GM13977 (cell line): ENCODE measurements around the gene ST7.

Source experiments
- DNase-seq: peaks from one replicate; pipeline ENCODE4 v3.0.0; 2012; ENCODE audit warnings: low spot score
- in situ Hi-C: fragments of 300-500 bp; cut with MboI; formaldehyde crosslinking; loops from one replicate; pipeline ENCODE4 v1.12.0; 2022; ENCODE audit warnings: low sequenced_read_pairs, low pct_unique_long_range_greater_than_20kb, mixed read lengths, inconsistent platforms; ENCODE audit not compliant: unreplicated experiment
- TF ChIP-seq, protein P1 (sequence below): IDR thresholded peaks from 2 replicates; pipeline ENCODE4 v1.5.1; 2012; ENCODE audit warnings: mild to moderate bottlenecking, control low read depth; ENCODE audit not compliant: insufficient read depth; ENCODE audit errors: extremely low read depth, missing control alignments

The ST7 gene

DNA sequence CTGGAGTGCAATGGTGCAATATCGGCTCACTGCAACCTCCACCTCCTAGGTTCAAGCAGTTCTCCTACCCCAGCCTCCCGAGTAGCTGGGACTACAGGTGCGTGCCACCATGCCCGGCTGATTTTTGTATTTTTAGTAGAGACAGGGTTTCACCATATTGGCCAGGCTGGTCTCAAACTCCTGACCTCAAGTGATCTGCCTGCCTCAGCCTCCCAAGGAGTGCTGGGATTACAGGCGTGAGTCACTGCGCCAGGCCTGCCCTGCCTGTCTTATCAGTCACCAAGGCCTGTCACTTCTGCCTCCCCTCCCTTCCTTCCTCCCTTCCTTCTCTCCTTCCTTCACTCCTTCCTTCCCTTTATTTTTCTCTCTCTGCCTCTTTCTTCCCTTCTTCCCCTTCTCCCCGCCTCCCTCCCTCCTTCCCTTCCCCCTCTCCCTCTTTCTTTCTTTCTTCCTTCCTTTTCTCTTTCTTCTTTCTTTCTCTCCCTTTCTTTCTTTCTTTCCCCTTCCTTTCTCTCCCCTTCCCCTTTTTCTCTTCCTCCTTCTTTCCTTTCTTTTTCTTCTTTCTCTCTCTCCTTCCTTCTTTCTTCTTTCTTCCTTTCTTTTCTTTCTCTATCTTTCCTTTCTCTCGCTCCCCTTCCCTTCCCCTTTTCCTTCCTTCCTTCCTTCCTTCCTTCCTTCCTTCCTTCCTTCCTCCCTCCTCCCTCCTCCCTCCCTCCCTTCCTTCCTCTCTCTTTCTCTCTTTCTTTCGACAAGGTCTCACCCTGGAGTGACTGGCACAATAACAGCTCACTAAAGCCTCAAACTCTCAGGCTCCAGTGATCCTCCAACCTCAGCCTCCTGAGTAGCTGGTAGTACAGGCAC lies 3.1 kb upstream of the ST7 start:
- DNase-seq, result no peak
- TF ChIP-seq, protein P1, sequence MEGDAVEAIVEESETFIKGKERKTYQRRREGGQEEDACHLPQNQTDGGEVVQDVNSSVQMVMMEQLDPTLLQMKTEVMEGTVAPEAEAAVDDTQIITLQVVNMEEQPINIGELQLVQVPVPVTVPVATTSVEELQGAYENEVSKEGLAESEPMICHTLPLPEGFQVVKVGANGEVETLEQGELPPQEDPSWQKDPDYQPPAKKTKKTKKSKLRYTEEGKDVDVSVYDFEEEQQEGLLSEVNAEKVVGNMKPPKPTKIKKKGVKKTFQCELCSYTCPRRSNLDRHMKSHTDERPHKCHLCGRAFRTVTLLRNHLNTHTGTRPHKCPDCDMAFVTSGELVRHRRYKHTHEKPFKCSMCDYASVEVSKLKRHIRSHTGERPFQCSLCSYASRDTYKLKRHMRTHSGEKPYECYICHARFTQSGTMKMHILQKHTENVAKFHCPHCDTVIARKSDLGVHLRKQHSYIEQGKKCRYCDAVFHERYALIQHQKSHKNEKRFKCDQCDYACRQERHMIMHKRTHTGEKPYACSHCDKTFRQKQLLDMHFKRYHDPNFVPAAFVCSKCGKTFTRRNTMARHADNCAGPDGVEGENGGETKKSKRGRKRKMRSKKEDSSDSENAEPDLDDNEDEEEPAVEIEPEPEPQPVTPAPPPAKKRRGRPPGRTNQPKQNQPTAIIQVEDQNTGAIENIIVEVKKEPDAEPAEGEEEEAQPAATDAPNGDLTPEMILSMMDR, result no peak
- in situ Hi-C loops, result no loop called here

DNA sequence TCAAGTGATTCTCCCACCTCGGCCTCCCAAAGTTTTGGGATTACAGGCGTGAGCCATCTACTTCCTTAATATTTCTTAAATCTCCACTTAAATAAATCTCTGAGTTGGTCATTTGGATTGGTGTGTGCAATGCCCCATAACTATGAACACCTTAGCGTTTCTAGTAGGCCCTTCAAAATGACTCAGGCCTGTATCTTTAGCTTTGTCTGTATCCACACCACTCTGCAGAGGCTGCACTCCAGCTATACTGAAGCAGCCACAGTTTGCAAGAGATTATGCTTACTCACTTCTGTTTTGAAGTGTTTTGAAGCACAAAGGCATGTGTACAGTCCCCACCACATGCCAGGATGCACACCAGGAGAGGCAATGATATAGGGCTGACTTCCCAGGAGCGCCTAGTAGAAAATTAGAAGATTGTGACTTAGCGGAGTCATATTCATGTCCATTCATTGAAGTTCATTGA lies 2.4 kb upstream of the ST7 start:
- TF ChIP-seq, protein P1, result no peak
- in situ Hi-C loops, result no loop called here
- DNase-seq, result no peak

DNA sequence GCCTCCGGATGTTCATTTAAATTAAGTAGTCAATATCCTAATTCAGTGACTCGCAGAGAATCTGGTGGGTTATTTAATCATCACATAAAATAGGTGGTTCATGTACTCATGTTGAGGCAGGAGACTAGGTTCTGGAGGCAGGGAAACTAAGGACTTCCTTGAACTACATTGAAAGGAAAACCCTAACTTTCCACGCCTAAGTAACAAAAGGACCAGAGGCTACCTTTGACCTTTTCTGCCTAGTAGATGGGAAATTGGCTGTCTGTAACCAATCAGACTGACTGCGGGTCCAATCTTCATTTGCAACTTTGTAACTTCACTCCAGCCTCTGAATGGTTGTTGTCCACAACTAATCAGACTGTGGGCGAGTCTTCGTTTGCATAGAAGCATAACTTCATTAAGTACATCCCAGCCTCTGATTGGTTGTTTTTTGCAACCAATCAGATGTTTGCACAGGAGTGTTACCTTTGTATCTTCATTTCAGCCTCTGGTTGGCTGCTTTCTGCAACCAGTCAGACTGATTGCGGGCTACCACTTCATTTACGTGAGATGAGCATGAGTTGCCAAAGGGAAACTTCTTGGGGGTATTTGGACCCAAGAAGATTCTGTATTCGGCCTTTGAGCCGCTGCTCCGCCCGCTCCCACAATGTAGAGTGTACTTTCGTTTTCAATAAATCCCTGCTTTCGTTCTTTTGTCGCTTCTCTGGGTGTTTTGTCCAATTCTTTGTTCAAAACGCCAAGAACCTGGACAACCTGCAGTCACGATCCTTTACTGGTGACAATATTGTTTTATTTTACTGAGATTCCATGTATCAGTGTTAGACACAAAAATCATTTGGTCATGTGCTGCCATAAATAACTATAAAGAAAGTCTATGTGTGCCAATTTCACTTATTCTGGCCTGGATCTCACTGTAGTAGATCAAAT lies 1.7 kb upstream of the ST7 start:
- in situ Hi-C loops, result no loop called here
- DNase-seq, result no peak
- TF ChIP-seq, protein P1, result no peak

DNA sequence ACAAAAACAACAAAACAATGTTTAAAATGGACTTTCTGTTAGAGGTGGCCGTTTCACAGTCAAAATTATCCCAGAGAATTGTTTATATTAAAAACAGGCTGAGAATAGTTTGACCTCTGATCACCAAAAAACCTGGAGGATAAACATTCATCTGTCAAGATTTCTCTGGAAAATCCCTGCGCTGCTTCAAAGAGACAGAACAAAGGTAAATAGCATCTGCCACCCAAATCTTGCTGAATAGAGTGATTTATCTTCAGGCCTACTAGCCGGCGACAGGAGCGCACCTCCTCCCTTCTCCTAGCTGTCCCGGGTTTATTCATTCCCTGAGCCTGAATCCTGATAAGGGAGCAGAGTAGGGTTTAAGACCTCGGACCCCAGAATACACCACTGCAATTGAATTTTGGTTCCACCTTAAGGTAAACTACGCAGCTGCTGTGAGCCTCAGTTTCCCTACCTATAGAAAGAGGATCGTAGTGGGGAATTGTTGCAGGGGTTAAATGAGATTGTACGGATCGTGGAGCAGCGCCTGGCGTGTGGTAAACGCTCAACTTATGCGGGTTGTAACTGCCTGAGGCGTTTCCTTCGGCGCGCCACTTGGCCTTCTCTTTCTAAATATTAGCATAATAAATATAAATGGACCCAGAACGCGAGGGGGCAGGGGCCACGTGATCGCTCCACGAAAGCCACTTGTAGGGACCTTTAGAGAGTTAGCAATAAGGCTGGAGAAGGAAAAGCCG lies 498 bp upstream of the ST7 start:
- TF ChIP-seq, protein P1, result no peak
- in situ Hi-C loops, result no loop called here
- no peak for DNase-seq

DNA sequence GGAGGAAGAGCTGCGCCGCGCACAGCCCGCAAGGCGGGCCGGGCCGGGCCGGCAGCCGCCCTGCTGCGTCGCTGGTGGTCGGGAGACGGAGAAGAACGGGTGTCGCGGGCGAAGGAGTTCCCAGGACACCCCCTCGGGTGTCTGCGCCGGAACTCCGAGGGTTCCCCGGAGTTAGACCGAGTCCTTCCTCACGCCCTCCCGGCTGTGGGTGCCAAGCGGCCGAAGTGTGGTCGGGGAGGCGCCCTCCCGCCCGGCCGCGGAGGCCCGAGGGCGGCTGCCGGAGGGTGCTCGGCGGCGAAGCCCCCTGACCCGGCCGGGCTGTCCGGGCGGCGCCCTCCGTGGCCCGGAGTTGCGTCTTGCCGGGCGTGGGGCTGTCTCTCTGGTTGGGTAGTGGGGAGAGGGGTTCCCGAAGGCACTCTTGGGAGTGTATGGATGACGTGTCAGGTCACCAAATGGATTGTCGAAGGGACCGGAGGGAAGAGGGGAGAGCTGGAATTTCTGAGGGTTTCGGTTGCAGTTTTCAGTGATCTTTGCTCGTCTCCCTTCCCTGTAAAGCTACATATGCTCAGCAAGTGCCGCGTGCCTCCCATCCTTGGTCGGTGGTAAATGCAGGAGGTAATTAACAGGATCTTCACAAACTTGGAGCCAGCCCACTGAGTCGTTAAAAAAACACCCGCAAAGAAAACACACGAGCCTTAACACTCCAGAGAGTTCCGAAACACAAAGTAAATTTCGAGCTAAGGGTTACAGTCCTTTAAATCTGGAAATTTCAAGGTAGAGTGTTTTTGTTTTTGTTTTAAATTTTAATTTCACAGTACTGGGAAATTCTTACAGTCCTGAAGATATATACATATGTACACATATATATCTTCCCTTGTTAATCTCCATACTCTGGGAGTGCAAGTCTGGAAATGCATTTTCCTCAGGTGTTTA lies 871 bp downstream of the ST7 start:
- in situ Hi-C loops, result no loop called here
- DNase-seq, result no peak
- TF ChIP-seq, protein P1, result no peak
